SK-N-SH (cell line): ENCODE measurements around the gene GDPD1. TPM values are rescaled to one million over a fixed set of nuclear protein-coding genes. Genes with fewer than 3 reads are reported as not detected.

Source experiments
- CTCF ChIA-PET: fragments of 300-600, 350-600 bp; formaldehyde crosslinking; extraction: SDS; loops from one replicate; lab custom pipeline; 2021; lab: Yijun Ruan, JAX
- POLR2A ChIA-PET: fragments of 350-600 bp; sonication (Branson Sonifier 250); formaldehyde crosslinking; extraction: SDS; loops from one replicate; lab custom pipeline; 2020; ENCODE audit warnings: antibody characterized with exemption, inconsistent platforms; lab: Yijun Ruan, JAX
- DNase-seq: peaks from one replicate; pipeline ENCODE4 v3.0.0; 2012
- H2AFZ ChIP-seq: fragments of 200-600 bp; sonication (generic); 2 replicates; pipeline ENCODE4 v1.8.1; 2016; ENCODE audit warnings: antibody characterized with exemption, mild to moderate bottlenecking, low read depth
- H3F3A ChIP-seq: fragments of 200-600 bp; sonication (generic); replicated peaks from 2 replicates; pipeline ENCODE3; 2016; ENCODE audit warnings: antibody characterized with exemption, mild to moderate bottlenecking; ENCODE audit not compliant: insufficient read depth
- H3K27ac ChIP-seq, 2 experiments: fragments of 200-500 bp in 1 of 2; fragments of 200-600 bp in 1 of 2; sonication (Bioruptor generic) in 1 of 2; sonication (generic), shearing (Covaris generic) in 1 of 2; 2 replicates each; pipeline versions ENCODE4 v1.5.1 to v1.6.1; 2014 to 2016; ENCODE audit warnings: low read depth in 2 of 2, inconsistent platforms in 1 of 2, low read length in 1 of 2, mild to moderate bottlenecking in 1 of 2, mixed read lengths in 1 of 2
- H3K27me3 ChIP-seq: fragments of 200-600 bp; sonication (generic), shearing (Covaris generic); 2 replicates; pipeline ENCODE4 v1.6.1; 2016; ENCODE audit warnings: mixed run types; ENCODE audit not compliant: insufficient read depth
- H3K36me3 ChIP-seq, 2 experiments: fragments of 200-500 bp in 1 of 2; fragments of 200-600 bp in 1 of 2; sonication (Bioruptor generic) in 1 of 2; sonication (generic) in 1 of 2; replicated peaks in 1 of 2; 2 replicates each; pipeline versions ENCODE3 to v1.5.1; 2014 to 2016; ENCODE audit warnings: low read length in 1 of 2, mild to moderate bottlenecking in 1 of 2; ENCODE audit not compliant: insufficient read depth in 2 of 2, control insufficient read depth in 1 of 2
- H3K4me1 ChIP-seq, 2 experiments: fragments of 200-500 bp in 1 of 2; fragments of 200-600 bp in 1 of 2; sonication (Bioruptor generic) in 1 of 2; sonication (generic), shearing (Covaris generic) in 1 of 2; 2 replicates each; pipeline versions ENCODE4 v1.5.1 to v1.6.1; 2014 to 2016; ENCODE audit warnings: low read depth in 1 of 2, low read length in 1 of 2, mixed run types in 1 of 2; ENCODE audit not compliant: insufficient read depth in 2 of 2, control insufficient read depth in 1 of 2
- H3K4me2 ChIP-seq: fragments of 200-600 bp; sonication (generic), shearing (Covaris generic); 2 replicates; pipeline ENCODE4 v1.6.1; 2017; ENCODE audit warnings: mixed run types
- H3K4me3 ChIP-seq, 2 experiments: fragments of 200-500 bp in 1 of 2; fragments of 200-600 bp in 1 of 2; sonication (Bioruptor generic) in 1 of 2; sonication (generic), shearing (Covaris generic) in 1 of 2; 2 replicates each; pipeline versions ENCODE4 v1.5.1 to v1.8.1; 2014 to 2016; ENCODE audit warnings: low read depth in 2 of 2, inconsistent platforms in 1 of 2, low read length in 1 of 2, mild to moderate bottlenecking in 1 of 2, mixed read lengths in 1 of 2, moderate library complexity in 1 of 2
- H3K79me2 ChIP-seq: fragments of 200-600 bp; sonication (generic); 2 replicates; pipeline ENCODE4 v1.8.1; 2017; ENCODE audit warnings: mild to moderate bottlenecking; ENCODE audit not compliant: insufficient read depth
- H3K9ac ChIP-seq: fragments of 200-600 bp; sonication (generic); 2 replicates; pipeline ENCODE4 v1.6.1; 2017; ENCODE audit warnings: mixed run types
- H3K9me2 ChIP-seq: fragments of 200-600 bp; sonication (generic); 2 replicates; pipeline ENCODE4 v1.6.1; 2017; ENCODE audit warnings: mixed run types
- H3K9me3 ChIP-seq: fragments of 200-600 bp; sonication (generic); 2 replicates; pipeline ENCODE4 v1.6.1; 2017; ENCODE audit warnings: mixed run types, mild to moderate bottlenecking, moderate library complexity
- H4K20me1 ChIP-seq: fragments of 200-600 bp; sonication (generic); 2 replicates; pipeline ENCODE4 v1.6.1; 2017; ENCODE audit warnings: mild to moderate bottlenecking, mixed run types; ENCODE audit not compliant: insufficient read depth
- CHD2 ChIP-seq: fragments of 150-350 bp; IDR thresholded peaks from 2 replicates; pipeline ENCODE4 v1.6.1; 2018; ENCODE audit warnings: low read length; ENCODE audit not compliant: partially characterized antibody
- ELF1 ChIP-seq: IDR thresholded peaks from 2 replicates; pipeline ENCODE4 v1.4.0; 2012
- FOXM1 ChIP-seq: IDR thresholded peaks from 2 replicates; pipeline ENCODE4 v1.4.0; 2012; ENCODE audit warnings: low read depth, mild to moderate bottlenecking
- GATA2 ChIP-seq: sonication (generic); formaldehyde crosslinking; IDR thresholded peaks from 2 replicates; pipeline ENCODE4 v1.5.0; 2020; ENCODE audit warnings: mild to moderate bottlenecking, missing genetic modification reagents
- JUND ChIP-seq: IDR thresholded peaks from 2 replicates; pipeline ENCODE4 v1.4.0; 2012
- NRF1 ChIP-seq: IDR thresholded peaks from 2 replicates; pipeline ENCODE4 v1.6.1; 2012; ENCODE audit warnings: low read depth, mild to moderate bottlenecking, low read length
- RCOR1 ChIP-seq: fragments of 150-350 bp; IDR thresholded peaks from 2 replicates; pipeline ENCODE4 v1.6.1; 2017; ENCODE audit warnings: antibody characterized with exemption, low read length
- RXRA ChIP-seq: IDR thresholded peaks from 2 replicates; pipeline ENCODE4 v1.4.0; 2012; ENCODE audit warnings: low read depth, mild to moderate bottlenecking, borderline replicate concordance
- SIN3A ChIP-seq: IDR thresholded peaks from 2 replicates; pipeline ENCODE4 v1.6.1; 2012; ENCODE audit warnings: low read depth, mild to moderate bottlenecking, low read length, moderate library complexity, borderline replicate concordance
- SMC3 ChIP-seq: IDR thresholded peaks from 2 replicates; pipeline ENCODE4 v1.6.1; 2012; ENCODE audit warnings: low read depth, low read length, improper control_type of control experiment
- TAF1 ChIP-seq: IDR thresholded peaks from 2 replicates; pipeline ENCODE4 v1.6.1; 2012; ENCODE audit warnings: low read depth, mild to moderate bottlenecking, low read length, moderate library complexity, borderline replicate concordance
- TCF12 ChIP-seq: IDR thresholded peaks from 2 replicates; pipeline ENCODE4 v1.4.0; 2012
- WGBS: methylation state at CpG from one replicate; pipeline ENCODE4 v1.1.6; 2017; ENCODE audit warnings: low lambda C conversion rate; 5-methylcytosine and 5-hydroxymethylcytosine counted together
- polyA plus RNA-seq, 3 experiments: library from polyadenylated mRNA; depleted of rRNA; stranded (reverse); fragments of >200 nt; gene quantifications; 2 replicates each; pipeline ENCODE4 v1.2.3, GENCODE V29; 2012
- TF ChIP-seq, protein P1 (sequence below): IDR thresholded peaks from 2 replicates; pipeline ENCODE4; 2012
- TF ChIP-seq, protein P2 (sequence below): fragments of 200-600 bp; sonication (generic); IDR thresholded peaks from 2 replicates; pipeline ENCODE4 v1.6.1; 2017; ENCODE audit warnings: antibody characterized with exemption, mild to moderate bottlenecking, moderate library complexity
- TF ChIP-seq, protein P3 (sequence below): IDR thresholded peaks from 2 replicates; pipeline ENCODE4 v1.4.0; 2012; ENCODE audit warnings: low read depth, borderline replicate concordance
- TF ChIP-seq, protein P4 (sequence below): fragments of 150-350 bp; IDR thresholded peaks from 2 replicates; pipeline ENCODE4 v1.6.1; 2016; ENCODE audit warnings: mild to moderate bottlenecking, low read depth, low read length
- TF ChIP-seq, protein P5 (sequence below): fragments of 150-350 bp; IDR thresholded peaks from 2 replicates; pipeline ENCODE4 v1.6.1; 2017; ENCODE audit warnings: antibody characterized with exemption, low read length, low read depth, borderline replicate concordance

Gene GDPD1
- polyA plus RNA-seq, 1 of the 3 experiments (the other 2 are of a cell fraction) = 1.5 TPM

DNA sequence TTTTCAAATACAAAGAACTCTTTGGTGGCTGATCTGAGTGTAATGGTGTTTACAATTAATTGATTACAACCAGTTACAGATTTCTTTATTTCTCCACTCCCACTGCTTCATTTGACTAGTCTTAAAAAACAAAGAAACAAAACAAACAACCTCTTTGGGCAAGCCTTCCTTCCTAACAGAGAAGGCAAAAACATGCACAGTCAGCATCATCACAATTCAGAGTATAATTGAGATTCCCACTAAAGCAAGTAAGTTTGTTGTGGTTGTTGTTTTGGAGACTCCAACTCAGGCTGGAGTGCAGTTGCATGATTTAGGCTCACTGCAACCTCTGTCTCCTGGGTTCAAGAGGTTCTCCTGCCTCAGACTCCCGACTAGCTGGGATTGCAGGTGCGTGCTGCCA lies 40.4 kb downstream of the GDPD1 start:
- no peak overlapping the region for H2AFZ ChIP-seq
- no peaks in the 10 kb centered on the region for H3K79me2 ChIP-seq
- H3K9me3 ChIP-seq = no peaks in the 10 kb centered on the region
- no peak for DNase-seq
- POLR2A ChIA-PET = no interaction called here
- no peak overlapping the region for H3K27ac ChIP-seq
- CTCF ChIA-PET = interaction anchor here (1.0 kb wide), 1 partner anchor 12 kb away, joined by 3 read pairs; no protein-coding TSS in a partner anchor
- H3K9ac ChIP-seq = no peak overlapping the region
- TF ChIP-seq NRF1 (no peak), FOXM1 (no peak), ELF1 (no peak), JUND (no peak), RCOR1 (no peak), GATA2 (CRISPR knock-in tag) (no peak), CHD2 (no peak), RXRA (no peak), SMC3 (no peak), SIN3A (no peak), TCF12 (no peak), TAF1 (no peak)
- TF ChIP-seq, protein P1, sequence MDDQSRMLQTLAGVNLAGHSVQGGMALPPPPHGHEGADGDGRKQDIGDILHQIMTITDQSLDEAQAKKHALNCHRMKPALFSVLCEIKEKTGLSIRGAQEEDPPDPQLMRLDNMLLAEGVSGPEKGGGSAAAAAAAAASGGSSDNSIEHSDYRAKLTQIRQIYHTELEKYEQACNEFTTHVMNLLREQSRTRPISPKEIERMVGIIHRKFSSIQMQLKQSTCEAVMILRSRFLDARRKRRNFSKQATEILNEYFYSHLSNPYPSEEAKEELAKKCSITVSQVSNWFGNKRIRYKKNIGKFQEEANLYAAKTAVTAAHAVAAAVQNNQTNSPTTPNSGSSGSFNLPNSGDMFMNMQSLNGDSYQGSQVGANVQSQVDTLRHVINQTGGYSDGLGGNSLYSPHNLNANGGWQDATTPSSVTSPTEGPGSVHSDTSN = no peak
- TF ChIP-seq, protein P2, sequence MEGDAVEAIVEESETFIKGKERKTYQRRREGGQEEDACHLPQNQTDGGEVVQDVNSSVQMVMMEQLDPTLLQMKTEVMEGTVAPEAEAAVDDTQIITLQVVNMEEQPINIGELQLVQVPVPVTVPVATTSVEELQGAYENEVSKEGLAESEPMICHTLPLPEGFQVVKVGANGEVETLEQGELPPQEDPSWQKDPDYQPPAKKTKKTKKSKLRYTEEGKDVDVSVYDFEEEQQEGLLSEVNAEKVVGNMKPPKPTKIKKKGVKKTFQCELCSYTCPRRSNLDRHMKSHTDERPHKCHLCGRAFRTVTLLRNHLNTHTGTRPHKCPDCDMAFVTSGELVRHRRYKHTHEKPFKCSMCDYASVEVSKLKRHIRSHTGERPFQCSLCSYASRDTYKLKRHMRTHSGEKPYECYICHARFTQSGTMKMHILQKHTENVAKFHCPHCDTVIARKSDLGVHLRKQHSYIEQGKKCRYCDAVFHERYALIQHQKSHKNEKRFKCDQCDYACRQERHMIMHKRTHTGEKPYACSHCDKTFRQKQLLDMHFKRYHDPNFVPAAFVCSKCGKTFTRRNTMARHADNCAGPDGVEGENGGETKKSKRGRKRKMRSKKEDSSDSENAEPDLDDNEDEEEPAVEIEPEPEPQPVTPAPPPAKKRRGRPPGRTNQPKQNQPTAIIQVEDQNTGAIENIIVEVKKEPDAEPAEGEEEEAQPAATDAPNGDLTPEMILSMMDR = no peak
- TF ChIP-seq, protein P3, sequence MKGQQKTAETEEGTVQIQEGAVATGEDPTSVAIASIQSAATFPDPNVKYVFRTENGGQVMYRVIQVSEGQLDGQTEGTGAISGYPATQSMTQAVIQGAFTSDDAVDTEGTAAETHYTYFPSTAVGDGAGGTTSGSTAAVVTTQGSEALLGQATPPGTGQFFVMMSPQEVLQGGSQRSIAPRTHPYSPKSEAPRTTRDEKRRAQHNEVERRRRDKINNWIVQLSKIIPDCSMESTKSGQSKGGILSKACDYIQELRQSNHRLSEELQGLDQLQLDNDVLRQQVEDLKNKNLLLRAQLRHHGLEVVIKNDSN = no peak
- TF ChIP-seq, protein P4, sequence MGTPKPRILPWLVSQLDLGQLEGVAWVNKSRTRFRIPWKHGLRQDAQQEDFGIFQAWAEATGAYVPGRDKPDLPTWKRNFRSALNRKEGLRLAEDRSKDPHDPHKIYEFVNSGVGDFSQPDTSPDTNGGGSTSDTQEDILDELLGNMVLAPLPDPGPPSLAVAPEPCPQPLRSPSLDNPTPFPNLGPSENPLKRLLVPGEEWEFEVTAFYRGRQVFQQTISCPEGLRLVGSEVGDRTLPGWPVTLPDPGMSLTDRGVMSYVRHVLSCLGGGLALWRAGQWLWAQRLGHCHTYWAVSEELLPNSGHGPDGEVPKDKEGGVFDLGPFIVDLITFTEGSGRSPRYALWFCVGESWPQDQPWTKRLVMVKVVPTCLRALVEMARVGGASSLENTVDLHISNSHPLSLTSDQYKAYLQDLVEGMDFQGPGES = no peak
- TF ChIP-seq, protein P5, sequence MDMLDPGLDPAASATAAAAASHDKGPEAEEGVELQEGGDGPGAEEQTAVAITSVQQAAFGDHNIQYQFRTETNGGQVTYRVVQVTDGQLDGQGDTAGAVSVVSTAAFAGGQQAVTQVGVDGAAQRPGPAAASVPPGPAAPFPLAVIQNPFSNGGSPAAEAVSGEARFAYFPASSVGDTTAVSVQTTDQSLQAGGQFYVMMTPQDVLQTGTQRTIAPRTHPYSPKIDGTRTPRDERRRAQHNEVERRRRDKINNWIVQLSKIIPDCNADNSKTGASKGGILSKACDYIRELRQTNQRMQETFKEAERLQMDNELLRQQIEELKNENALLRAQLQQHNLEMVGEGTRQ = no peak
- peaks cover 5% of the 10 kb centered on the region for H3F3A ChIP-seq
- no peaks in the 10 kb centered on the region for H4K20me1 ChIP-seq
- WGBS = 88% methylated on average over 2 of the region's 2 CpGs
- no peaks in the 10 kb centered on the region for H3K4me1 ChIP-seq
- H3K9me2 ChIP-seq = no peaks in the 10 kb centered on the region
- H3K27me3 ChIP-seq = no peaks in the 10 kb centered on the region
- no peak overlapping the region for H3K4me3 ChIP-seq
- H3K4me2 ChIP-seq = no peak overlapping the region
- H3K36me3 ChIP-seq = no peaks in the 10 kb centered on the region
